Prostate gland (tissue), 2 donors: ENCODE measurements around the gene CTRB2. TPM values are rescaled to one million over a fixed set of nuclear protein-coding genes. Genes with fewer than 3 reads are reported as not detected.
"Not testable (repeated sequence)": the region's sequence is repeated elsewhere in the genome, so short reads cannot be mapped to it uniquely, and the experiment has no call there.

Source experiments
- DNase-seq: peaks from one replicate; pipeline ENCODE4 v3.0.0-alpha.2; 2019; ENCODE audit warnings: low spot score
- H3K27ac ChIP-seq, 2 donors: fragments of 200-600 bp; sonication (generic); 2 replicates each; pipeline ENCODE4 v1.5.1; 2017 to 2019
- H3K27me3 ChIP-seq: fragments of 200-600 bp; sonication (generic); replicated peaks from 2 replicates; pipeline ENCODE4 v1.5.1; 2019; ENCODE audit not compliant: insufficient read depth
- H3K36me3 ChIP-seq, 2 donors: fragments of 200-600 bp; sonication (generic); 1 replicate in 1 of 2; 2 replicates in 1 of 2; pipeline versions ENCODE4 v1.5.1 to v1.8.1; 2017 to 2019
- H3K4me1 ChIP-seq: fragments of 200-600 bp; sonication (generic); replicated peaks from 2 replicates; pipeline ENCODE4 v1.5.1; 2019
- H3K4me3 ChIP-seq, 2 donors: fragments of 200-600 bp; sonication (generic); 2 replicates each; pipeline ENCODE4 v1.5.1; 2017 to 2019
- H3K9me3 ChIP-seq: fragments of 200-600 bp; sonication (generic); 2 replicates; pipeline ENCODE4 v1.5.1; 2017
- CTCF ChIP-seq, 4 experiments: fragments of 200-600 bp in 2 of 4; fragments of 450-650 bp in 2 of 4; sonication (generic) in 2 of 4; IDR thresholded peaks; 1 replicate in 3 of 4; 2 replicates in 1 of 4; pipeline ENCODE4 v1.5.1; 2016 to 2019; ENCODE audit warnings: antibody characterized with exemption in 4 of 4, mild to moderate bottlenecking in 2 of 4, moderate library complexity in 2 of 4
- POLR2A ChIP-seq: fragments of 450-650 bp; IDR thresholded peaks from one replicate; pipeline ENCODE4 v1.6.1; 2016; ENCODE audit warnings: antibody characterized with exemption, mild to moderate bottlenecking
- POLR2AphosphoS5 ChIP-seq: sonication (generic); formaldehyde crosslinking; IDR thresholded peaks from one replicate; pipeline ENCODE4 v1.6.1; 2017; ENCODE audit warnings: antibody characterized with exemption
- WGBS: methylation state at CpG from one replicate; pipeline ENCODE4 v1.1.5; 2018; 5-methylcytosine and 5-hydroxymethylcytosine counted together
- intact Hi-C: fragments of 100-400 bp; cut with DNase I; formaldehyde crosslinking; loops from one replicate; pipeline ENCODE4 v1.14.2; 2022
- total RNA-seq, 2 donors: library from RNA; depleted of rRNA; stranded (reverse); fragments of >200 nt; gene quantifications; one replicate each; pipeline ENCODE4 v1.1.0, GENCODE V29; 2016

CTRB2 gene
- total RNA-seq, 2 donors from 2014 or later, result not detected

GRCh38 chr16:75218256-75219076 lies 11.5 kb upstream of the CTRB2 start, which contains the start of gene CTRB1:
TSS of gene CTRB1 (plus strand) at chr16:75218988. CDS start at chr16:75219008, 20 bp downstream.
- no peaks in the 10 kb centered on the region for H3K9me3 ChIP-seq
- 90% methylated on average over 19 of the region's 19 CpGs for WGBS
- TF ChIP-seq CTCF (IDR thresholded peaks at IDR 0.05), result no peak
- TF ChIP-seq POLR2A, result no peak
- TF ChIP-seq POLR2AphosphoS5, result no peak
- H3K27ac ChIP-seq, result no peak within 1 kb of the TSS
- DNase-seq, result no peak
- H3K36me3 ChIP-seq, result no peaks in the 10 kb centered on the region
- intact Hi-C loops, result no loop called here
- H3K27me3 ChIP-seq, result no peaks in the 10 kb centered on the region
- H3K4me1 ChIP-seq, result no peaks in the 10 kb centered on the region
- no peak within 1 kb of the TSS for H3K4me3 ChIP-seq

DNA sequence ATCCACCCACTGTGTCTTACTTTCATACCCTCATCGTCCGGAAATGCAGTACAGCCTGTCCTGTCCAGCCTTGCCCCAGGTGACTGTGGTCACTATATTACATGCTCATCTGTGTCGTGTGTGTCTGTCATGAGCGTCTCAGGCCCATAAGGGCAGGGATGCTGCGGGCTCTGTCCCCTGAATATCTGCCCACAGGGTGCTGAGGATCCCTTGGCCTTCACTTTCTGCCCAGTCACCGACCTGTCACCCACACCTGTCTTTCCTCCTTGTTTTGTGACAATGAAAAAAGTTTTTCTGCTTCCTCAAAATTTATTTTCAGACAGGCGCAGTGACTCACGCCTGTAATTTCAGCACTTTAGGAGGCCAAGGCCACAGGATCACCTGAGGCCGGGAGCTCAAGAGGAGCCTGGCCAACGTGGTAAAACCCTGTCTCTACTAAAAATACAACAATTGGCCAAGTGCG lies 10.5 kb upstream of the CTRB2 start:
- WGBS, result 92% methylated on average over 11 of the region's 11 CpGs
- DNase-seq, result no peak
- Histone ChIP-seq H3K4me1 (no peaks in the 10 kb centered on the region), H3K36me3 (no peaks in the 10 kb centered on the region), H3K9me3 (no peaks in the 10 kb centered on the region), H3K4me3 (no peak overlapping the region), H3K27me3 (no peaks in the 10 kb centered on the region), H3K27ac (no peak overlapping the region)
- intact Hi-C loops, result no loop called here
- no peak for TF ChIP-seq POLR2A
- no peak for TF ChIP-seq POLR2AphosphoS5
- TF ChIP-seq CTCF (IDR thresholded peaks at IDR 0.05), result no peak

GRCh38 chr16:75216576-75216975 lies 9.6 kb upstream of the CTRB2 start:
- no peak for TF ChIP-seq POLR2A
- H3K36me3 ChIP-seq, result no peaks in the 10 kb centered on the region
- no peak overlapping the region for H3K27ac ChIP-seq
- intact Hi-C loops, result no loop called here
- H3K27me3 ChIP-seq, result no peaks in the 10 kb centered on the region
- no peaks in the 10 kb centered on the region for H3K9me3 ChIP-seq
- WGBS, result 73% methylated on average over 7 of the region's 7 CpGs
- no peak overlapping the region for H3K4me3 ChIP-seq
- no peak for DNase-seq
- no peaks in the 10 kb centered on the region for H3K4me1 ChIP-seq

- Histone ChIP-seq H3K4me3 (no peak overlapping the region), H3K36me3 (no peaks in the 10 kb centered on the region), H3K4me1 (no peaks in the 10 kb centered on the region), H3K27me3 (no peaks in the 10 kb centered on the region), H3K9me3 (no peaks in the 10 kb centered on the region), H3K27ac (no peak overlapping the region)
- WGBS, result 81% methylated on average over 2 of the region's 2 CpGs
- DNase-seq, result no peak
- TF ChIP-seq POLR2A (no peak), CTCF (IDR thresholded peaks at IDR 0.05) (no peak), POLR2AphosphoS5 (no peak)
- intact Hi-C loops, result no loop called here
Observed at GRCh38 chr16:75216127-75216526, 9.2 kb upstream of the CTRB2 start.

GRCh38 chr16:75211286-75211685 lies 4.3 kb upstream of the CTRB2 start:
- WGBS, result 87% methylated on average over 10 of the region's 10 CpGs
- H3K9me3 ChIP-seq, H3K27ac ChIP-seq, DNase-seq, H3K4me1 ChIP-seq, H3K36me3 ChIP-seq, intact Hi-C loops, H3K4me3 ChIP-seq, H3K27me3 ChIP-seq: not testable (repeated sequence)

DNA sequence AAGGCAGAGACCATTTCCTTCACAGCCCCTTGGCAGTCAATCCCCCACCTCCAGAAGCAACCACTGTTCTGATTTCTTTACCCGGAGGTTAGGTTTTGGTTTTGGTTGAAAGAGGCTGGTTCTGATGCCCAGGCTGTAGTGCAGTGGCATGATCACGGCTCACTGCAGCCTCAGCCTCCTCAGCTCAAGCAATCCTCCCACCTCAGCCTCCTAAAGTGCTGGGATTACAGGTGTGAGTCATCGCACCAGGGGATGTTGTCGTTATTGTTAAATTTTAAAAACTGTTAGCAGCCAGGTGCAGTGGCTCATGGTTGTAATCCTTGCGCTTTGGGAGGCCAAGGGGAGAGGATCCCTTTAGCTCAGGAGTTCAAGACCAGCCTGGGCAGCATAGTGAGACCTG lies 3.0 kb upstream of the CTRB2 start:
- Histone ChIP-seq H3K27ac (no peak overlapping the region), H3K27me3 (no peaks in the 10 kb centered on the region), H3K4me1 (no peaks in the 10 kb centered on the region), H3K9me3 (no peaks in the 10 kb centered on the region), H3K4me3 (no peak overlapping the region), H3K36me3 (no peaks in the 10 kb centered on the region)
- WGBS, result 89% methylated on average over 5 of the region's 5 CpGs
- DNase-seq, result no peak
- intact Hi-C loops, result no loop called here
- TF ChIP-seq POLR2AphosphoS5 (no peak), POLR2A (no peak), CTCF (IDR thresholded peaks at IDR 0.05) (no peak)

- H3K36me3 ChIP-seq, H3K27me3 ChIP-seq, H3K9me3 ChIP-seq, intact Hi-C loops, H3K4me3 ChIP-seq, H3K27ac ChIP-seq, H3K4me1 ChIP-seq, DNase-seq: not testable (repeated sequence)
- WGBS, result 93% methylated on average over 7 of the region's 7 CpGs
Observed at GRCh38 chr16:75209514-75209913, 2.6 kb upstream of the CTRB2 start.
